Endometrium (tissue), 2 donors: ENCODE data around the gene SIVA1.

Source experiments
- FAIRE-seq: peaks from 2 replicates; lab custom pipeline; 2012; peaks lifted over from hg19 to GRCh38; lab: Jason Lieb, UNC
- donor health status: control.
- donor health status: control.

The SIVA1 gene

GRCh38 chr14:104752735-104753527 is at the start of gene SIVA1:
Gene SIVA1 (plus strand): TSS chr14:104753147. CDS start chr14:104753202, 55 bp downstream.
- peak; percentile 94 for FAIRE-seq

GRCh38 chr14:104703269-104703668 is 49.7 kb upstream of the SIVA1 start:
- FAIRE-seq = no peak

GRCh38 chr14:104704252-104704651 is 48.7 kb upstream of the SIVA1 start:
- no peak for FAIRE-seq

GRCh38 chr14:104705340-104706047 is 47.5 kb upstream of the SIVA1 start:
- FAIRE-seq = no peak

- FAIRE-seq = no peak
Observed at GRCh38 chr14:104706733-104707607, 46.0 kb upstream of the SIVA1 start.

GRCh38 chr14:104707608-104708595 is 45.0 kb upstream of the SIVA1 start:
- no peak for FAIRE-seq

GRCh38 chr14:104708606-104709268 is 44.2 kb upstream of the SIVA1 start:
- no peak for FAIRE-seq

- FAIRE-seq = no peak
Observed at GRCh38 chr14:104709387-104710039, 43.4 kb upstream of the SIVA1 start.

GRCh38 chr14:104710071-104710735 is 42.7 kb upstream of the SIVA1 start:
- no peak for FAIRE-seq

- no peak for FAIRE-seq
Observed at GRCh38 chr14:104712881-104713734, 39.8 kb upstream of the SIVA1 start.

- no peak for FAIRE-seq
Observed at GRCh38 chr14:104714066-104714465, 38.9 kb upstream of the SIVA1 start.

- no peak for FAIRE-seq
Observed at GRCh38 chr14:104714681-104715080, 38.3 kb upstream of the SIVA1 start.

- FAIRE-seq = no peak
Observed at GRCh38 chr14:104715416-104715815, 37.5 kb upstream of the SIVA1 start.

- no peak for FAIRE-seq
Observed at GRCh38 chr14:104715871-104716270, 37.1 kb upstream of the SIVA1 start.

GRCh38 chr14:104717137-104717536 is 35.8 kb upstream of the SIVA1 start:
- no peak for FAIRE-seq

- no peak for FAIRE-seq
Observed at GRCh38 chr14:104717646-104718045, 35.3 kb upstream of the SIVA1 start.

- no peak for FAIRE-seq
Observed at GRCh38 chr14:104718147-104718546, 34.8 kb upstream of the SIVA1 start.

GRCh38 chr14:104718871-104719270 is 34.1 kb upstream of the SIVA1 start:
- no peak for FAIRE-seq

GRCh38 chr14:104719343-104719742 is 33.6 kb upstream of the SIVA1 start:
- no peak for FAIRE-seq
